Transverse colon (tissue), 4 donors: ENCODE measurements around the gene CHMP1A. TPM values are rescaled to one million over a fixed set of nuclear protein-coding genes. Genes with fewer than 3 reads are reported as not detected.
A peak's percentile ranks its signal among the peaks of the same experiment; 100 is the strongest.

Experiments
- DNase-seq: peaks from one replicate; pipeline ENCODE4 v3.0.0-alpha.2; 2019
- H3K27ac ChIP-seq, 4 donors: fragments of 200-600 bp; sonication (generic); 2 replicates each; pipeline ENCODE4 v1.5.1; 2016 to 2018; ENCODE audit warnings: inconsistent platforms in 4 of 4
- H3K27me3 ChIP-seq: fragments of 200-600 bp; sonication (generic); 2 replicates; pipeline ENCODE4 v1.5.1; 2017; ENCODE audit warnings: inconsistent platforms
- H3K36me3 ChIP-seq, 4 donors: fragments of 200-600 bp; sonication (generic); 2 replicates each; pipeline ENCODE4 v1.5.1; 2017 to 2019; ENCODE audit warnings: inconsistent platforms in 4 of 4
- H3K4me1 ChIP-seq, 4 donors: fragments of 200-600 bp; sonication (generic); 2 replicates each; pipeline ENCODE4 v1.5.1; 2017 to 2020; ENCODE audit warnings: inconsistent platforms in 4 of 4
- H3K4me3 ChIP-seq, 4 donors: fragments of 200-600 bp; sonication (generic); 1 replicate in 1 of 4; 2 replicates in 3 of 4; pipeline versions ENCODE4 v1.5.1 to v1.6.1; 2017 to 2019; ENCODE audit warnings: inconsistent platforms in 4 of 4
- H3K9me3 ChIP-seq, 2 donors: fragments of 200-600 bp; sonication (generic); 2 replicates each; pipeline ENCODE4 v1.5.1; 2017 to 2019; ENCODE audit warnings: inconsistent platforms in 2 of 2
- CTCF ChIP-seq, 5 experiments: fragments of 200-600 bp in 3 of 5; fragments of 450-650 bp in 2 of 5; sonication (generic) in 3 of 5; IDR thresholded peaks; 1 replicate in 2 of 5; 2 replicates in 3 of 5; pipeline ENCODE4 v1.5.1; 2016 to 2017; ENCODE audit warnings: antibody characterized with exemption in 5 of 5, inconsistent platforms in 3 of 5, mild to moderate bottlenecking in 2 of 5, moderate library complexity in 1 of 5
- EP300 ChIP-seq: sonication (generic); formaldehyde crosslinking; IDR thresholded peaks from one replicate; pipeline ENCODE4 v1.6.1; 2017; ENCODE audit warnings: antibody characterized with exemption, low read depth
- POLR2A ChIP-seq: fragments of 450-650 bp; IDR thresholded peaks from one replicate; pipeline ENCODE4 v1.6.1; 2016; ENCODE audit warnings: antibody characterized with exemption, mild to moderate bottlenecking, moderate library complexity
- POLR2AphosphoS5 ChIP-seq, 3 donors: sonication (generic); formaldehyde crosslinking; IDR thresholded peaks; one replicate each; pipeline ENCODE4 v1.6.1; 2016; ENCODE audit warnings: antibody characterized with exemption in 3 of 3
- WGBS, 2 donors: methylation state at CpG; one replicate each; pipeline ENCODE4 v1.1.5; 2018; ENCODE audit warnings: low coverage in 1 of 2; 5-methylcytosine and 5-hydroxymethylcytosine counted together
- in situ Hi-C, 4 donors: fragments of 200-750 bp; cut with MboI; loops; one replicate each; pipeline versions ENCODE4 v1.15.0 to v1.15.1; 2017; ENCODE audit warnings: low sequenced_read_pairs in 3 of 4, low pct_ligation_motif_present in 1 of 4, low pct_unique_long_range_greater_than_20kb in 1 of 4
- intact Hi-C: fragments of 100-400 bp; cut with DNase I; formaldehyde crosslinking; loops from one replicate; pipeline ENCODE4 v1.15.1; 2023; ENCODE audit warnings: low total_unique reads
- total RNA-seq, 4 donors: library from RNA; depleted of rRNA; stranded (reverse); fragments of >200 nt; gene quantifications; one replicate each; pipeline ENCODE4 v1.1.0, GENCODE V29; 2016

Gene CHMP1A
- total RNA-seq, 4 donors from 2014 or later, result 131 to 184 (median 144) TPM

- no peak for DNase-seq
- TF ChIP-seq POLR2AphosphoS5 (IDR thresholded peaks at IDR 0.05) (no peak), POLR2A (no peak), CTCF (IDR thresholded peaks at IDR 0.05) (no peak), EP300 (no peak)
Measured at GRCh38 chr16:89697616-89698331, 40.3 kb upstream of the CHMP1A start.

GRCh38 chr16:89697161-89697615, 39.7 kb upstream of the CHMP1A start:
- TF ChIP-seq POLR2A (no peak), CTCF (IDR thresholded peaks at IDR 0.05) (no peak), POLR2AphosphoS5 (IDR thresholded peaks at IDR 0.05) (peak in 1 of 3 donors; percentile 23), EP300 (no peak)
- 92% methylated on average over 17 of the region's 19 CpGs; no CpG with 5 or more reads in 1 of the 2 donors for WGBS, 2 donors
- Histone ChIP-seq H3K27me3 (no peaks in the 10 kb centered on the region), H3K9me3 (no peaks in the 10 kb centered on the region), H3K27ac (no peak overlapping the region), H3K36me3 (peaks cover 0 to 11% (median 1%) of the 10 kb centered on the region in 4 donors), H3K4me3 (no peak overlapping the region), H3K4me1 (peaks cover 4 to 30% (median 20%) of the 10 kb centered on the region in 4 donors)
- in situ Hi-C loops, result no loop called here
- DNase-seq, result no peak
- intact Hi-C loops, result no loop called here

More at GRCh38 chr16:89697616-89698331, 40.3 kb upstream of the CHMP1A start:
- Histone ChIP-seq H3K27me3 (no peaks in the 10 kb centered on the region), H3K9me3 (no peaks in the 10 kb centered on the region), H3K4me1 (peaks cover 4 to 33% (median 22%) of the 10 kb centered on the region in 4 donors), H3K36me3 (peaks cover 0 to 6% (median 0%) of the 10 kb centered on the region in 4 donors), H3K27ac (no peak overlapping the region), H3K4me3 (no peak overlapping the region)
- intact Hi-C loops (no loop called here), in situ Hi-C loops (no loop called here)
- WGBS, 2 donors, result 94% methylated on average over 15 of the region's 32 CpGs; no CpG with 5 or more reads in 1 of the 2 donors

- Histone ChIP-seq H3K27me3 (no peaks in the 10 kb centered on the region), H3K36me3 (peaks cover 0 to 16% (median 4%) of the 10 kb centered on the region in 4 donors), H3K4me3 (no peak overlapping the region), H3K9me3 (no peaks in the 10 kb centered on the region), H3K27ac (no peak overlapping the region), H3K4me1 (peaks cover 4 to 25% (median 18%) of the 10 kb centered on the region in 4 donors)
- in situ Hi-C loops (no loop called here), intact Hi-C loops (no loop called here)
- TF ChIP-seq POLR2AphosphoS5 (IDR thresholded peaks at IDR 0.05) (no peak), CTCF (IDR thresholded peaks at IDR 0.05) (no peak), EP300 (no peak), POLR2A (peak; percentile 12)
- 71% methylated on average over 18 of the region's 18 CpGs; no CpG with 5 or more reads in 1 of the 2 donors for WGBS, 2 donors
- DNase-seq, result peak; percentile 59
Measured at GRCh38 chr16:89696670-89697128, 39.2 kb upstream of the CHMP1A start.

- DNase-seq, result no peak
- H3K9me3 ChIP-seq, result no peaks in the 10 kb centered on the region
- no peak overlapping the region for H3K27ac ChIP-seq
- TF ChIP-seq EP300, result no peak
- no peak for TF ChIP-seq POLR2AphosphoS5 (IDR thresholded peaks at IDR 0.05)
- TF ChIP-seq POLR2A, result no peak
- no peak for TF ChIP-seq CTCF (IDR thresholded peaks at IDR 0.05)
- 80% methylated on average over 20 of the region's 25 CpGs; no CpG with 5 or more reads in 1 of the 2 donors for whole genome bisulfite sequencing, 2 donors
- in situ Hi-C loops (no loop called here), intact Hi-C loops (no loop called here)
- no peak overlapping the region for H3K4me3 ChIP-seq
- no peaks in the 10 kb centered on the region for H3K27me3 ChIP-seq
- H3K4me1 ChIP-seq, result peaks cover 4 to 21% (median 16%) of the 10 kb centered on the region in 4 donors
- peaks cover 0 to 22% (median 7%) of the 10 kb centered on the region in 4 donors for H3K36me3 ChIP-seq
Measured at GRCh38 chr16:89695875-89696669, 38.6 kb upstream of the CHMP1A start.
